Activated CD4-positive, alpha-beta T cell treated with anti-CD3 and anti-CD28 coated beads for 24 hours (primary cell): ENCODE measurements around the gene RRAGC.

Source experiments
- DNase-seq, 2 donors: peaks; one replicate each; pipeline ENCODE4 v3.0.0-alpha.2; 2020; ENCODE audit warnings: low read depth in 2 of 2

The RRAGC gene, protein sequence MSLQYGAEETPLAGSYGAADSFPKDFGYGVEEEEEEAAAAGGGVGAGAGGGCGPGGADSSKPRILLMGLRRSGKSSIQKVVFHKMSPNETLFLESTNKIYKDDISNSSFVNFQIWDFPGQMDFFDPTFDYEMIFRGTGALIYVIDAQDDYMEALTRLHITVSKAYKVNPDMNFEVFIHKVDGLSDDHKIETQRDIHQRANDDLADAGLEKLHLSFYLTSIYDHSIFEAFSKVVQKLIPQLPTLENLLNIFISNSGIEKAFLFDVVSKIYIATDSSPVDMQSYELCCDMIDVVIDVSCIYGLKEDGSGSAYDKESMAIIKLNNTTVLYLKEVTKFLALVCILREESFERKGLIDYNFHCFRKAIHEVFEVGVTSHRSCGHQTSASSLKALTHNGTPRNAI

DNA sequence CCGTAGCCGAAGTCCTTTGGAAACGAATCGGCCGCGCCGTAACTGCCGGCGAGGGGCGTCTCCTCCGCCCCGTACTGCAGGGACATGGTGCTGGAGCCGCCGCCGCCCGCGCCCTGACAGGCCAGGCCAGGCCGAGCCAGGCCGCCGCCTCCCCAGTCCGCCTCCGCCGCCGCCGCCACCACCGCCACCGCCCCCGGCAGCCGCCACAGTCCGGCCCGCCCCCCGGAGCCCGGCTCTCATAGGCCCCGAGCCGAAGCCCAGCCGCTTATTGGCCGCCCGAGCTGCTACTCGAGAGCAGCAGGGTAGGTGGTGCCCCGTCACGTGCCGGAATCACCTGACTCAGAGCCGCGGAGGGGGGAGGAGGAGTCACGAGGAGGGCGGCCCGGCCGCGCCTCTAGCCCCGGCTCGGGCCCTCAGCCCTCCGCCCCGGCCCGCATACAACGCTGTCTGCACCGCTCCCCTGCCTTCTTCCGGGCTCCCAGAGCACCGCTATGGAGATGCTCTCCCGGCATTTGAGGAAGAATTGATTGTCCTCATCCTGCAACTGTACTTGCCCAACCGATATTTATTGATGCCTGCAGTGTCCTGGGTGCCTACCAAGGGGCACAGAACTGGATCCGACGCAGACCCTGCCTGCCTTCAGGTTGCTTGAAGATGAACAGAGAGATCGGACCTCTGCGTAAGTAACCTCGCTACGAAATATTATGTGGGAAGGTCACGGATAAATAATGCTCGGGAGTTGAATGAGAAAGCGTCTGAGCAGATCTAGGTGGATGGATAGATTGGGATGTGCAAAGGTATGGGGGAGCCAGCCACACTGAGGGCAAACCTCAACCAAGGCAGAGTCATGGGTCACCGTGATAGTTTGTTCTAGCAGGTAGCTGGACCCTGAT, at the start of gene RRAGC:
RRAGC (minus strand) TSS at position 212 of the 893 bp plus-strand sequence; CDS start at position 86, 126 bp downstream.
- DNase-seq, result peak; percentile 95 to 98

DNA sequence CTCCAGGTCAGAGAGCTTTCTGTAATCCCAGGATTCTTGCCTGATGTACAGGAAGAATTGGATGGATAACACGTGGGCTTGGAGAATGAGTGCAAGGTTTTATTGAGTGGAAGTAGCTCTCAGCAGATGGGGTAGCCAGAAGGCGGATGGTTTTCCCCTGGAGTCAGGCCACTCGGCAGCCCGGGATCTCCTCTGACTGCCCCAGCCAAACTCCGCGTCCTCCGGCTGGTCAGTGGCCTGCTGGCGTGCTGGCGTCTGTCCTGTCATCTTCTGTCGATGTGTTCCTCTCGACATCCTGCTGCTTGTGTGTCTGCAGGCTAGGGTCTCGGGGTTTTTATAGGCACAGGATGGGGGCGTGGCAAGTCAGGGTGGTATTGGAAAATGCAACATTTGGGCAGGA, 49.2 kb upstream of the RRAGC start:
- no peak for DNase-seq

DNA sequence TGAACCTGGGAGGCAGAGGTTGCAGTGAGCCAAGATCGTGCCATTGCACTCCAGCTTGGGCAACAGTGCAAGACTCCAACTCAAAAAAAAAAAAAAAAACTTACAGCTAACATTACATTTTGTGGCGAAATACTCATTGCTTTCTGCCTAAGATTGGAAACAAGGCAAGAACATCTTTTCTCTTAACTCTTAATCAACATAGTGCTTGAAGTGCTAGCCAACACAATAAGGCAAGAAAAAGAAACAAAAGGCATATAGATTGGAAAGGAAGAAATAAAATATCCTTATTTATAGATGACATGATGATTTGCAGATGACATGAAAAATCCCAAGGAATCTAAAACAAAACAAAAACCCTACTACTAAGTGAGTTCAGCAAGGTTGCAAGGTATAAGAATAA, 46.4 kb upstream of the RRAGC start:
- no peak for DNase-seq

DNA sequence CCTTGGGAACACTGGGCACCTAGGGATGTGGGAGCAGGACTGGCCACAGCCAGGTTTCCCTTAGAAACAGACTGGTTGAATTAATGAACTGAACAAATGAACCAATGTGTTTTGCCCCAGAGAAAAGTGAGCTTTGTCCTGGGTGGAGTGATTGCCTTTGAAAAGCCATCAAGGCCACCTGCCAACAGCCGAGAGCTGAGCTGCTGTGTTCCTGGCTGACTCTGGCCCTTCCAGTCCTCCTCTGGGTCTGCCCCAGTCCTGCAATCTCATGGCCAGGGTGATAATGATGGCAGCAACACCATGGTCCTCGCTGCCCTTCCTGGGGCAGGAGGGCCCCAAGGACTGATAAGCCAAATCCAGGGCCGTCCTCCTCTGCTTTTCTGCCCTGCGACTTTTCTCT, 40.0 kb upstream of the RRAGC start:
- DNase-seq, result no peak

DNA sequence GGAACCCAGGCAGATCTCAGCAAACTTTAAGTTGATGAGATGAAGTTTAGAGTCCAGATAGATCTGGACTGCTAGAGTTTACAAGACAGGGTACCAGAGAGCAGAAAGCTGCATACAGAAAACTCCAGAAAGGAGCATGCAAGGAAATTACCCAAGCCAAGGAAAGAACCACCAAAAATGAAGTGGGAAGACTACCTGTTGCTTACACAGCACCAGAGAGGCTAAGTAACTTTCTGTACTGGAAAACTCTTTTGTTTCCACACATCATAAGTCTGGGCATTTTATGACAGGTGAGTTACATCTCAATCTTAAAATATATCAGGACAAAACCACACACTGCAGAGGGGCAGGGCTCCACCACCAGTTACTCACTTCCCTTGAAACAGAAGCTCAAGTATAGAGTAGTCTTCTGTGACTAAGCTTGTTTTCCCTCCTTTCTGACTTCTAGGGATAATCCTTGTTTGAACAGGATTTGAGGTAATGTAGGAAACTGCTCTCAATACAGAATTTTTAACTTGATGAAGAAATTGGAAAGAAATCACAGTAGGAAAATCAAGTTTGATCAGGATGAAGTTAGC, 39.2 kb upstream of the RRAGC start:
- DNase-seq, result no peak

DNA sequence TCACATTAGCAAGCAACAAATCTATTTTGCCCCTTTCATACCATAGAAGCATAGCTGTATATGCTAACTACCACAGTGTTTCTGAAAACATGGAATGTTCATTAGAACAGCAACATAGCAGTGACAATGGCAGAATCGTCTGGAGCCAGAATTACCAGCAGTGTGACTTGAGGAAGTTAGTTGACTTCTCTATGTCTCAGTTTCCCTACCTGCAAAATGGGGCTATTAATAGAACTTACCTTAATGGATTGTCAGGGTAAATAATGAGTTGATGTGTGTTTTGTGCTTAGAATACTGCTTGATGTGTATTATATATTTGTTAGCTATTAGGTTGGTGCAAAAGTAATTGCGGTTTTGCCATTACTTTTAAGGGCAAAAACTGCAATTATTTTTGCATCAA, 36.6 kb upstream of the RRAGC start:
- no peak for DNase-seq

DNA sequence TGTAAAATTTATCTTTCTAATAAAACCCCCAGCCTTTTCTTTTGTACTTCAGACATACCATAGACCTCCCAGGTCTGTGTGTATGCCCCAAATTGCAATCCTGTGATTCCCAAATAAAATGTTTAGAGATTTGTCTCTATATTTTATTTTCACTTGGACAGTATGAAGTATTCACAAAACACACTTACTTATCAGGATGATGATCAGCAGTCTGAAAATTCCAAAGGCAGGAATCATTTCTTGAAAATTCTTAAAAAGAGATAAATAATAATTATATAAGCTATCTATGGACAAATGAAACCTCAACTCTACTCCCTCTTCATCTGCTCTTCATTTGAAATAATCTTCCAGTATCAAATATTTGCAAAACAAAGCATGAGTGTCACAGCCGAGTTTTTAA, 33.4 kb upstream of the RRAGC start:
- no peak for DNase-seq

DNA sequence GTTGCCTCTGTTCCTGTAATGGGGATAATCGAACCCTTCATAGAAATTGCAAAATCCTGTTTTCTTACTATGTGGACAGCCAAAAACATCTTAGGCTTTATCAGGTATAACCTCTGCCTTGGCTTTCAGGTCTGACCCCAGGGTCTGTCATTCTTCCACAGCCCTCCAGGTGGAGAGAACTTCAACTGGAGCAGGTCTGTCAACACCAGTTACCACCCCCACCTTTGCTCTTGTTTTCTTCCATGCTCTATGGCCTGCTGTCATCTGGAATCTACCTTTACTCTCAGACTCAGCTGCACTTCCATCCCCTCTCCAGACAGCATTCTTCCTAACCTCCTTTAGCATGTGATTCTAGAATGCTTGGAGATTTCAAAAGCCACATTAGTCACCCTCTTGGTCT, 32.2 kb upstream of the RRAGC start:
- no peak for DNase-seq

DNA sequence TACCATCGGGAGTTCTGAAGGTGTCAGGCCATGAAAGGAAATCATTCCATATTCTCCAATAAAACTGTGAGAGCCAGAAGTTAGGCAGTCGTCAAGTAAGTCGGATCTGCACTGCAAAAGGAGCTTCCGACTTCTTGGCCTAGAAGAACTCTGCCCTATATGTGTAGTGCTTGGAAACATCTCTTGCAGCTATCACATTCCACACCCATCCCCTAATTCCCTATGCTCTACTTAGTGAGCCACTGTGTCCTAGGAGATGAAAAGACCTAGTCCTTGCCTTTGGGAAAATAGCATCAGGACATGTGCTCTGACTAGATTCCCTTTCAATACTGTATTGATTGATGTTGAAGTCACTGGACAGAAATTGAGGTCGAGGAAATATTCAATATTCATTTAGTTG, 30.0 kb upstream of the RRAGC start:
- DNase-seq, result no peak

DNA sequence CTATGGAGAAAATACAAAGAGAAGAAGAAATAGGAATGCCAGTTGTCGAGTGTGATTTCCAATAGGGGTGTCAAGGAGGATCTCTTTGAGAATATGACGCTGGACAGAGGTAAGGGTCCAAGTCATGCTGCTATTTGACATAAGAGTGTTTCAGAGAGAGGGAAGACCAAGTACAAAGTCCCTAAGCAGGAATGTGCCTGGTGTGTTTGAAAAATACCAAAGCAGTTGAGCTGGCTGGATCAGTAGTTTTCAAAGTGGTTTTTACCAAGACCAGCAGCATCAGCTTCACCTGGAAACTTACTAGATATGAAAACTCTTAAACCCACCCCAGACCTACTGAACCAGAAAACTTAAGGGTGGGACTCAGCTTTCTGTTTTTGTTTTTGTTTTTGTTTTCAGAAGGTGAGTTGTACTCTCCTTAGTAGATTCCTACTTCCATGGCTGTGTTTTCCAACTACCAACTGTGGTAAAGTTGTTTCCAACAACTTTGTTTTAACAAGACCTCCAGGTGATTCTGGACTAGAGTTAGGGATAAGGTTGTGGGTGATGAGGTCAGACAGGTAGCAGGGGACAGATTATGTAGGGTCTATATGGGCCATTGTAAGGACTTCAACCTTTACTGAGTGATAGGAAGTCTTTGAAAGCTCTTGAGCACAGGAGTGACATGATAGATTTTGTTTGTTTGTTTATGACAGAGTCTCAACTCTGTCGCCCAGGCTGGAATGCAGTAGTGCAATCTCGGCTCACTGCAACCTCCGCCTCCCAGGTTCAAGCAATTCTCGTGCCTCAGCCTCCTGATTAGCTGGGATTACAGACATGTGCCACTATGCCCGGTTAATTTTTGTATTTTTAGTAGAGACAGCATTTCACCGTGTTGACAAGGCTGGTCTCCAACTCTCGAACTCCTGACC, 29.1 kb upstream of the RRAGC start:
- DNase-seq, result no peak

DNA sequence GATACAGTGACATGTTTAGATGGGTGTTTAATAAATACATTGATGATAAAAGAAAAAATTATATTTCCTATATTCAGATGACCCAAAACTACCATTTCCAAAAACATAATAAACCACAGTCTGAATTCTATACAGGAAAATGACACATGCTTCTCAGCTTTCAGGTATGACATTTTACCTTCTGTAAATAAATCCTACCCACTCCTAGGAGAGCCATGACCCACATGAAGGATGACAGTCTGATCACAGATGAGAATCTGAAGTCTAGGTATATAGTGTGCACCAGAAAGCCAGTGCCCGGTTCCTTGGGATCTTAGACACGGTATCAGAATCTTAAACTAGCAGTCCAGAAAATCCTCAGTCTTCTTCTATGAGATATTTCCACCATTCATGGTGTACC, 25.5 kb upstream of the RRAGC start:
- no peak for DNase-seq

DNA sequence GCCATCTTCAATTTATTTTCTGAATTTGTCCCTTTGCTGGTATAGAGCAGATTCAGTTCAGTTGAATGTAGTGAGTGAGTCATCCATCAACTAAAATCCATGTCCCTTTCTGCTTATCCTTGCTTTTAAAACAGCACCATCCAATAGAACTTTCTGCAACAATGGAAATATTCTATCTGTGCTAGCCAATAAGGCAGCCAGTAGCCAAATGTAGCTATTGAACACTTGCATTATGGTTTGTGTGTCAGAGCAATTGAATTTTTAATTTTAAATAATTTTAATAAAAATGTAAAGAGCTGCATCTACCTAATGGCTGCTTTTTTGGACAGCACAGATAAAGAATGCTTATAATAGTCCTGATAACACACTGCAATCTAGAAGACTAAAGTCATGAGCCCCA, 21.9 kb upstream of the RRAGC start, which contains the start of gene GJA9:
GJA9 (minus strand) TSS at position 101 of the 400 bp plus-strand sequence. CDS start 5,489 bp downstream, outside the sequence.
- DNase-seq, result no peak

DNA sequence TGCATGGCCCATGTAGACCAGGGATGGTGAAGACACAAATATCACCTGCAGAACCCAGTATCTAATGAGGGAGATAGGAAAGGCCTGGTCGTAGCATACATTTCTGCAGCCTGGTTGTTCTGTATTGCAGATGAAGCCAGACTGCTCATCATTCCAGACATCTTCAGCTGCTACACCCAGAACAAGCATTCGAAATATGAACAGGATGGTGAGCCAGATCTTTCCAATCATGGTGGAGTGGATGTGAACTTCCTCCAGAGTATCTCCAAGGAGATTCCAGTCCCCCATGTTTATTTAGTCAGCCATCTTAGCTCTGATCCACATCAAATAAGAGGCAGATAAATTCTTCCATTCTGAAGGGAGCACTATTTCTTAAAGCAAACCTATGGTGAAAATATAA, 16.2 kb upstream of the RRAGC start:
- no peak for DNase-seq

DNA sequence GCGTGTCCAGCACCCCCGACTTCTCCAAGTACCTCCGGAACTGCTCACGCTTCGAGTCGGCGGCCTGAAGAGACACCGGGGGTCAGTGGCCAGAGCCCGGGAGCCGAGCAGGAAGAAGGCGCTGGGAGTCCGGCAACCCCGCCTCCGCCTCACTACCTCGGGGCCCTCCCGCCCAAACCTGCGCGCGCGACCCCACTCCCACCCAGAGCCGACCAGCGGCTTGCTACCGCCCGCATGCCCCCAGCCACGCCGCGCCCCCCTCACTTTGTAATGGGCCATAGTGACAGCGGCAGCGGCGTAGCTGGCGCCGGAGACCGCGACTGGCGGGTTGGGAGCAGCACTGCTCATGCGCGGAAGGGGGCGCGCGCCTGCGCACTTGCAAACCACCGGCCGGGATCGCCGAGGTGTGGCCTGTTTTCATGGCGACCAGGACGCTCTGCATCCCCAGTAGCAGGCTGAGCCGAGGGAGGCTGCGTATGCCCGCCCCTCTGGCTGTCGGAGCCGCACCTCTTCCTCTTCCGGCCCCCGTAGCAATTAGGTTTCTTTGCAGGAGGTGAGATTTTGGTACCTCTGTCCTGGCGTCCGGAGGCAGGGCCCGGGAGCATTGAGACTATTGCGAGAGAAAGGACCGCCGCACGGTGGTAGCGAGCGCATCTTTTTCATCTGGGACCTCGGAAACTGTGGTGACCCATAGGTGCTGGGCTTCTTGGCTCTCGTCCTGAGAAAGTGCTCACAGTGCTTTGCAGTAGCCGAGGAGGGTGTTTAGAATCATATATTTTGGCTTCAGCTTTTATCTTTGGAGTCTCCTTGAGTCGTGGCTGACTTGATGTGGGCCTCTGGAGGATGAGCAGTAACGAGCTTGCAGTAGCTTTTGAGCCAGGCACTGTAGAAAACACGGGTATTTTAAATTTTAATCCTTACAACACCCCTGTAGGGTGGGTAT, 13.7 kb upstream of the RRAGC start, which contains the start of gene MYCBP:
MYCBP (minus strand) TSS at position 322 of the 943 bp plus-strand sequence; CDS start at position 279, 43 bp downstream.
- peak; percentile 93 to 94 for DNase-seq

DNA sequence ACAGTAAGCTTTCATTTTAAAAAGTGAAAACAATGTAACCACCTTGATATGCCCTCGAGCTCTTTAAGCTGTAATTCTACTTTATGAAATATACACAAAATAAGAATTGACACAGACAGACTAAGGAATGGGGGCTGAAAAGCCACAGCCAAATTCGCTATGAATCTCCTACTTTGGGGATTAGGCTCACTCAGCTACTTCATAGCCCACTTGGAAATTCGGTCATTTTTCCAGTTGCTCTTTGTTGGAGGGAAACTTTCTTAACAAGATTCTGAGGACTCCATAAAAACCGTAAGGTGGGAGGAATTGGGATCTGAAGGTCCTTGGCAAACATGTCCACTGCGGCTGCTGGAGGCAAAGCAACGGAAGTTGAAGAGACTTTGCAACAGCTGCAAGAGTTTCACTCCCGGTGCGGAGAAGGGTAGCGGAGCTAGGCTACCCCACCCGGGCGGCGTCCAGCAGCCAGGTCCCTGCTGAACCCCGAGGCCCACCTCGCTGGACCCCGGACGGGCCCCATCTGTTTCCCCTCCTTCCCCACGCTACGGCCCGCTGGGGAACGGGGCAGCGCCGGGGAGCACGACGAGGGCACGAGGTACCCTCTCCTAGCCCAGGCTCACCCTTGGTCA, 12.9 kb upstream of the RRAGC start:
- no peak for DNase-seq

DNA sequence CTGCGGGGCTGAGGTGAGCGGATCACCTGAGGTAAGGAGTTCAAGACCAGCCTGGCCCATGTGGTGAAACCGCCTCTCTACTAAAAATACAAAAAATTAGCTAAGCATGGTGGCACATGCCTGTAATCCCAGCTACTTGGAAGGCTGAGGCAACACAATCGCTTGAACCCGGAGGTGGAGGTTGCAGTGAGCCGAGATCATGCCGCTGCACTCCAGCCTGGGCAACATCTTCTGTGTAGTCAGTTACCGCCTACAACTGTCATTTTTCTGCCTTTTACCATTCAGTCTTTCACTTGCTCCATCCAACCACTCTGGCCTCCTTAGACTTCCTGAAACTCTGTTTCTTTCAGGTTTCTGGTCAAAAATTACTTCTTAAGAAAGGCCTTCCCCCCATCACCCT, 11.4 kb upstream of the RRAGC start:
- DNase-seq, result no peak

DNA sequence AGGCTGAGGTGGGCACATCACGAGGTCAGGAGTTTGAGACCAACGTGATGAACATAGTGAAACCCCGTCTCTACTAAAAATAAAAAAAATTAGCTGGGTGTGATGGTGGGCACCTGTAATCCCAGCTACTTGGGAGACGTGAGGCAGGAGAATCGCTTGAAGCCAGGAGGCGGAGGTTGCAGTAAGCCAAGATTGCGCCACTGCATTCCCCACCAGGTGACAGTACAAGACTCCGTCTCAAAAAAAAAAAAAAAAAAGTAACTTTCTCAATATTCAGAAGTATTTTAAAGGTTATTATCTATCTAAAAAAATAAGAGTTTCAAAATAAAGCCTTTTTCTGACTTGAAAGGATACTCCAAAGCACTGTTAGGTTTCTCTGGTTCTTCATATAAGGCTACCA, 7.6 kb upstream of the RRAGC start:
- no peak for DNase-seq

DNA sequence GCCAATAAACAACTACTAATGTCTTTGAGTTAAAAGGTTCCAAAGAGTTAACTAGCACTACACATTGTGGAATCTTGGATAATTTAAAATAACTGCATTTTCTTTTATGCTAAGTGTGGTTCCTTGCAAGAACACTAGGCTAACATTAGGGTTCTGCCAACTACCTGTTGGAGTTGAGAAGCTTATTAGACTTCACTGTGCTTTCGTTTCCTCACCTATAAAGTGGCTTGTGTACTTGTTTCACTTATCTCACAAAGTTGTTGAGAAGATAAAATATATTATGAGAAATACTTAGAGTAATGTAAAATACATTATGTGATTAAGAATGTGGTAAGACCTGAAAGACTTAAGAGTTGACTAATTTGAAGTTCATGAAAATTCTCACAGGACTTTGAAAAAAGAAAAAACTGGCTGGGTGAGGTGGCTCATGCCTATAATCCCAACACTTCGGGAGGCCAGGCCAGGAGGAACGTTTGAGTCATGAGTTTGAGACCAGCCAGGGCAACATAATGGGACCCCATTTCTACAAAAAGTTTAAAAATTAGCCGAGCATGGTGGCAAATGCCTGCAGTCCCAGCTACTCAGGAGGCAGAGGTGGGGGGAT, 5.6 kb upstream of the RRAGC start:
- DNase-seq, result no peak

DNA sequence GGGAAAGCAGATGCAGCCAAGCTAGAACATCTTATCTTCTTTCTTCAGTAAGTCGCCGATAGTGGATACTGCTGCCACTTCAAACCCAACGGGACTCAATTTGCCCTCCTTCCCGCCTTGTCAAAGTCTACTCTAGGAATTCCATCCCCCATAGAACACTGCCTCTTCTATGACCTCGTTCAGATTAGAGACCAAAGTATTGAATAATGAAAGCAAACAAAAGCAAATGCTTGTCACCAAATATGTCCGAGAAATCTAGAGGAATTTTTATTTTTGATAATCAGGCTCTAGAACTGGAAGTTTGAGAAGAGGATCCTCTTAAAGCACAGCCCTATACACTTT, 853 bp upstream of the RRAGC start:
- no peak for DNase-seq
